T-helper 1 cell treated with Interleukin-12 subunit alpha and Interleukin-12 subunit beta and Interleukin-4 antibody, amounts not matched to agents 30 ng/mL and 1 ng/mL, for 36 hours (primary cell): Measurements from ENCODE around the gene CDK6. TPM values are rescaled to one million over a fixed set of nuclear protein-coding genes. Genes with fewer than 3 reads are reported as not detected.

ENCODE experiments used
- intact Hi-C: fragments of 100-400 bp; cut with micrococcal nuclease; formaldehyde crosslinking; loops from one replicate; pipeline ENCODE4 v1.15.1; 2024
- total RNA-seq: library from RNA; stranded (reverse); gene quantifications from 2 replicates; pipeline ENCODE4 v1.2.3, GENCODE V29; 2022

Gene CDK6
- total RNA-seq, 1 donor from 2014 or later: 183 TPM

DNA sequence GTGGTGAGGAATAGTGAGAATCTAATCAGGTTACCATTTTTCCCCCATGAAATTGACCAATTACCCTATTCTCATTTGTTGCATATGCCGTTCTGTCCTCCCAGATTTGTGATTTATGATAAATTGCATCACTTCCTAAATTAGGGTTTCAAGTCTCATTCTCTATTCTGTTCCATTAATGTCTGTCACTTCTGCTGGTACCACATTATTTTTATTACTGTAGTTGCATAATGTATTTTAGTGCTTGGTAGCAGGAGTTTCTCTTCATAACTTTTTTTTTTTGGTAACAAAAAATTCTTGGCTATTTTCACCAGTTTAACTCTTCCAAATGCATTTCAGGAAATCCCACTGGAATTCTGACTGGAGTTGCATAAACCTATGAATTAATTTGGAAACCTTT, 202.2 kb downstream of the CDK6 start:
- intact Hi-C loops: loop anchor here (2.0 kb wide), 1 partner anchor 15 kb away; no protein-coding TSS in a partner anchor

DNA sequence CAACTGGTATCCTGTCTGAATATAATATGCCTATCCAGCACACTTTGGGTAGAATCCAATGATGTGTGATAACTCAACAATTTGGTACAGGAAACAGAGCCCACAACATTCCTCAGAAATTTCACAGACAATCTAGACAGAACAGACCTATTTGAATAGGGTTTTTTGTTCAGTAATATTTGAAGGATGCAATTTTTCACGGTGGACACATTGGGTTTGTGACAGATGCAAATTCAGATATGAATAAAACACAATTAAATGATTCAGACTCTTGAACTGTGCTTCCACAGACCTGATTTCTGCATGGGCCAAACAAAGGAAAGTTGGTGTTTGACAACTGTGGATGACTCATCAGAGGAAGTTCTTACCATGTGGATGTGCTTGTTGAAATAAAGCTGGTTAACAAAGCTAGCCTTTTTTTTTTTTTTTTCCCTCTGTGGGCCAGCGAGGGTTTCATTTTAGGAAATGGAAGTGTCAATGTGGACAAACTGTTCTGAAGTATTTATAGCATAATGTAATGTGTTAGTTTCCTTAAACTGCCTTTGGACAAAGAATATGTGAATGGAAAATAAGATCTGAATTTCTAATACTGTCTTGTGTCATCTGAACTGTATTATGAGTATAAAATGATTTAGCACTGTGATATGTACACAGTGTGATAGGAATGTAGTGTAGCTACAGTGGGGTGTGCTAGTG, 203.0 kb downstream of the CDK6 start:
- intact Hi-C loops: loop anchor here (1.0 kb wide), 5 partner anchors 8 to 52 kb away; no protein-coding TSS in a partner anchor

DNA sequence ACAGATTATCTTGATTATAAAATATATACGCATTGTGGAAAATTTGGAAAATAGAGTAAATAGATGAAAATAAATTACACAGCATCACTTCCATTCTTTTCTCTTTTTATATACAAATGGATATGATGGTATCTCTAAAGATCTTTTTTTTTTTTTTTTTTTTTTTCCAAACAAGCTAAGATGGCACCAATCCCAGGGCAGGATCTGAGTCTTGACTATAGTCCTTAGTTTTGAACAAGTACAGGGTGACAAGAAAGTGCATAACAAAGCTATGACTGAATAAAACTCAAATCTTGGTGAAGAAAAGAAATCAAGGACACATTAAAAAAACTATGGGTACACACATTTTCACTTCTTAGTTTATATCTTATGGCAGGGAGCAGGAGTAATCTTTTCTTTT, 203.6 kb downstream of the CDK6 start:
- intact Hi-C loops: loop anchor here (1.0 kb wide), 5 partner anchors 7 to 53 kb away; no protein-coding TSS in a partner anchor

DNA sequence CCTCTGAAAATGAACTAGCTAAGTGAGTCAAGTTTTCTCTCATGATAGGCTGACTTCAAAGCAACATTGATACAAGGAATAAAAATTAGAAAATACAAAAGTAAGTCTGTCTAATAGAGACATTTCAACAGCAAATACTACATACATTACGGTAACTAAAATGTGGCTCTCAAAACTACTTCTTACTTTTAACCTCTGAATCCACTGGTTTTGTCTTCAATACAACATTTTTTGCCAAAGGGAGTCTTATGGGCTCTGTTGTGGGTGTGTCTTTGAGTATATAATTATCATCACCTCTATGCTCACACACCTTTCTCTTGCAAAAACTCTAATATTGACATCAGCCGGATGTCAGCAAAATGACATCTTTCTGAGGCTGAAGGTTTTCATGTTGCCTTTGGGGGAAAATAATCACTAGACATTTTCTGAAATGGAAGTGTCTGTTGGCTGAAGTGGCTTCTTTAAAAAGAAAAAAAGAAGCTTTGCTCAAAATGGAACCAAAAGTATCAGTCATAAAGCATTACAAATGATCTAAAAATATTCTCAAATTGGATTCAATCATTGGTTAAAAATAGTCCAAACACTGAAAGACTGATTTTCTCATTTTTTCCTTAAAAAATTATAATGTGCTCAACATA, 204.4 kb downstream of the CDK6 start:
- intact Hi-C loops: loop anchor here (2.0 kb wide), 1 partner anchor 103 kb away; the partner anchor contains the start of genes PEX1 and RBM48

DNA sequence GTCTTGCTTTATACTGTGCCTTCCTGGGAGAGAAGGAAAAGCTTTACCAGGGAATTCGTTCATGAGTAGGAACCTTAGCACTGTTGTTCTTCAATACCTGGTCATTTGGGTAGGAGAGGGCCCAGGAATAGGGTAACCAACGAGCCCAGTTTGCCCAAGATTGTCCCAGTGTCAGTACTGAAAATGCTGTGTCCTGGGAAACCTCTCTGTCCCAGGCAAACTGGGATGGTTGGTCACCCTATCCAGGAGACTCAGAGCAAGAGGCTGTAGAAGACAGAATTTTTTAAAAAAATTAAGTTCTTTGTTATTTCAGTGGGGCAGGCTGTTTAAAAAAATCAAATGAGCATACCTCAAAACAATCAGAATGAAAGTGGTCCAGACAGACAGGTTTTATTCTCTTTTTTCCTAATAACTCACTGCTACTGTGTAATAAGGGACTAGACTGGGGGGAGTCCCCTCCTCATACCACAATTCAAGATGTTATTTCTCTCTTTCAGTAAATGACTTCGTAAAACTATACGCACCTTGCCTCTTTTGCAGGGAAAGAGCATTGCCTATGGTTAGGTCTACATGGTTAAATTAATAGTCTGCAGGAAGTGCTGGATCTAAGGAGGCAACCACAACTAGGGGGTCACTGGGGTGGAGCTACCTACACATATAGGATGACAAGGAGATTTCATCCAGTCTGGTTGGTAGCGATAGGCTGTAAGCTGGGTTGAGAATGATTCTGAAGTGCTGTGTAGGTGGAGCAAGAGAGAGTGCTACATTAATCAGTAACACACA, 205.1 kb downstream of the CDK6 start:
- intact Hi-C loops: loop anchor here (2.0 kb wide), 1 partner anchor 102 kb away; the partner anchor contains the start of genes PEX1 and RBM48

DNA sequence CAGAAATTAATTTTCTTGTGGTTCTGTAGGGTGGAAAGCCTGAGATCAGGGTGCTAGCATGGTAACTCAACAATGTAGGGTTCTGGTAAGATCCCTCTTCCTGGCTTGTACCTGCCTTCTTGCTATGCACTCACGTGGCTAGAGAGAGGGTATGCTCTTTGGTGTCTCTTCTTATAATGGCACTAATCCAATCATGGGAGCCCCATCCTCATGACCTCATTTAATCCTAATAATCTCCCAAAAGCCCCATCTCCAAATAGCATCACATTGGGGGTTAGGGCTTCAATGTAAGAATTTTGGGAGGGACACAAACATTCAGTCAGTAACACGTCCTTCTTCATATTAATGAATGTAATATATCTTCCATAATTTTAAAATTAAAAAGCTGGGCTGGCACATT, 206.6 kb downstream of the CDK6 start:
- intact Hi-C loops: loop anchor here (2.0 kb wide), 1 partner anchor 101 kb away; the partner anchor contains the start of genes PEX1 and RBM48

DNA sequence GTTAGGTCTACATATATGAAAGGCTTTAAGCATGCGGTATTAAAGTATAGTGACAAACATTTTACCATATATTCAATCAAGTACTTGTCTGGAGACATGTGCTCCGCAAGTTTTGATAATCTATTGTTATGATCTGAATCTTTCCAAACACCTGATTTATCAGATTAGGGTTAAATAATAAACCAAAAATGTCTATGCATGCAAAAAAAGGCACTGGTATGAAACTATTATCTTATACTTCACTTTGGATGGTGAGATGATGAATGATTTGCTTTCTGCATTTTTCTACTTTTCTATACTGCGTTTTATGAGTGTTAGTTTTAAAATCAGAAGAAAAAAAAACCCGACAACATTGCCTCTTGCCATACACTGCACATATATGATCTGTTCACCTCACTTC, 208.4 kb downstream of the CDK6 start:
- intact Hi-C loops: no loop called here

DNA sequence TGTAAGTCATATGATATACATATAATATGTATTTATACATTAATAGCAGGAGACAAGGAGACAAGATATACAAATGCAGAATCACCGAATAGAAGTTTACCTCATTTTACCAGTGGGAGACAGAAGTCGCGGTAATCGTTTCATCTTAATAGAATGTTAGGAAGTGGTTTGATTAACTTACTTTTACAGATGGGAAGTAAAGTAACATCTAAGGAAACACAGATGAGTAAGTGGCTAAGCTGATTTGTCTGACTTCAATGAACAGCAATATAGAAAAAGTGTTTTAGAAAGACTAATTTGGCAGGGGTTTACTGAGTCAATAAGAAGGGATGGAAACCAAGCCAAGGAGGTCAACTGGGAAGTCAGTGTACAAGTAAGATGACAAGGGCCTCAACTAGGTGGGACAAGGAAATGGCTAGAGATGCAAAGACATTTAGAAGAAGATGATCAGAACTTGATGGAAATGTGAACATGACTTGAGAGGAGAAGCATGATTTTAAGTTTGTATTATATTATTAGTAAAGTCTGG, 210.0 kb downstream of the CDK6 start:
- intact Hi-C loops: no loop called here

DNA sequence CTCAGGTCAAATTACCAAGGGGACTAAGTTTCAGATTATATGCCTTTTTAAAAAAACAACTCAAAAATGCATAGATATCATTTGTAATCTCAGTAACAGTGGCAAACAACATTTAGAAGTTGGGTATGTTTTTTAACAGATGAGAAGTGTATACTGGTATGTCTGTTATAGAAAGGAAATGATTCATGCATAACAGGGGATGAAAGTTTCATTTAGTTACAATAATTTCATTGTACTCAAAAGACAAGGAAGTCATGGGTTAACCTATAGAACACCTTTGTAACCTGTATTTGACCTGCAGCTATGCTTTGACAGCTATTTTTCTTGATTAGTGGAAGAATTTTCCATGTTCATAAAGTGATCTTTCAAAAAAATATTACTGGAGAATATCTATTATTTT, 210.8 kb downstream of the CDK6 start:
- intact Hi-C loops: loop anchor here (1.0 kb wide), 2 partner anchors 8 to 60 kb away; no protein-coding TSS in a partner anchor

DNA sequence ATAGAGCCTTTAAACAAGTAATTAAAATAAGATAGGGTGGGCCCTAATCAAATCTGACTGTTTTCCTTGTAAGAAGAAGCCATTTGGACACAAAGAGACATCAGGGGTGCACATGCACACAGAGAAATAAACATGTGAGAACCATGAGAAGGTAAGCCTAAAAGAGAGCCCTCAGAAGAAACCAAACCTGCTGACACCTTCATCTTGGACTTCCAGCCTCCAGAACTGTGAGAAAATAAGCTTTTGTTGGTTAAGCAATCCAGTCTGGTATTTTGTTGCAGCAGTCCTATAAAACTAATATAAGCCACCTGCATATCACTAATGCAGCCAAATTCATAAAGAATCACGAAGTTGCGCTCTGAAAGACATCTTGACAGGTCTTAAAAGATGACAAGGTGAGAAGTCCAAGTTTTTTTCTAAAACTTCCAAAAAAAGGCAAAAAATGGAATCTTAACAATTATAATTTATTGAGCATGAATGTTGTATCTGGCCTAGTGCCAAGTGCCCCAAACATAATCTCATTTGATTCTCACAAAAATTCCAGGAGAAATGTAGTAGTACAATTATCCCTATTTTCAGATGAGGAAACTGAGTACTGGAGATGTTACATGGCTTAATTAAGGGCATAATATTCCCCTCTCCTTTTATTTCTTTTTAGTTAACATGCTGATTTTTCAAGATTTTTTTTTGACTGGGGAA, 211.9 kb downstream of the CDK6 start:
- intact Hi-C loops: loop anchor here (5.0 kb wide), 2 partner anchors 493 to 523 kb away; partner anchors contain the start of genes SAMD9 and SAMD9L

DNA sequence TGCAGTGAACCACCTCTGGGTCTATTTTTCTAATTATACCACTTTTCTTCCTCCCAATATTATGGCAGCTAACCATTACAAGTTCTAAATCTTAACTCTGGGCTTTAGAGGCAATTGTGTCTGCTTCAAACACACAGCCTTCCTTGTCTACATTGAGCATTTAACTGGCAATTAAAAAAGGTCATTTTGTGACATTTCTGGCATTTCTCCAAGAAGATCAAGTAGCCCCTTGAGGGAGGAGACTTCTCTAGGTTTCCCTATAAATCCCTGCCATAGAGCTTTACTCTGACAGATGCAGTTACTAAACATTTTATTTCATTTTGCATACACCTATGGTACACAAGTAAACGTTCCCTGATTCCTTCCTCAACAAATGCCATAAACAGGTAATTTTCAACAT, 212.8 kb downstream of the CDK6 start:
- intact Hi-C loops: loop anchor here (5.0 kb wide), 2 partner anchors 494 to 524 kb away; partner anchors contain the start of genes SAMD9 and SAMD9L

DNA sequence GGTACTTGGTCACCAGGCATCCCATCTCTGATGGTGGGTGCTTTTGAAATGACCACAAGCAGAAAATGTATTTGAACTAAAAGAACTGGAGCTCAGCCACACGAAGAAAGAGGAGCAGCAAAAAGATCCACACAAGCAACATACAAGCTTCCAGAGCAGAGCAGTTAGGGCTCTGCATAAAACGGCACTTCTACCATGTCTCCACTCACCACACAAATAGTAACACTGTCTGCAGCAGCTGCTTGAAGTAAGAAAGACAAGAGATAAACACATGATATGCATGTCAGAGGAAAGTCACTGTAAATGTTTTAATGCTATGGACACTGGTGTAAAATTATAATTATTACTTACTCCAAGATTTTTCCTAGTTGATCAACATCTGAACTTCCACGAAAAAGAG, 213.7 kb downstream of the CDK6 start:
- intact Hi-C loops: loop anchor here (5.0 kb wide), 2 partner anchors 495 to 525 kb away; partner anchors contain the start of genes SAMD9 and SAMD9L

DNA sequence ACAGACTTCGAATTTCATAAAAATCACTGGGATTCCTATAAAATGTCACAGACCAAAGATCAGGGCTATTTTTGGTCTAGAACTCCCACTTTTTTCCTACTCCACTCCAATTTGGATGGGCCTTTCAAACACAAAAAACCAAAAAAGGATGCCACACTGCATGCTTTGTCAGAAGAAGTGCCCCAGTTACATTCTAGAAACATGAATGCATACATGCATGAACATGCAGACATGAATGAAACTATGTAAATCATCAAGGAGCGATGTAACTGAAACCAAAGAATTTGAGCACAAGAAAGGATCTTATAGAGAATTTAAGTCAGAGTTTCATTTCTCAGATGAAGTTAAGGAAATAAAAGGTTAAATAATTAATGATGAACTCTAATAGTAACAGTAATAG, 214.3 kb downstream of the CDK6 start:
- intact Hi-C loops: loop anchor here (5.0 kb wide), 2 partner anchors 495 to 525 kb away; partner anchors contain the start of genes SAMD9 and SAMD9L

DNA sequence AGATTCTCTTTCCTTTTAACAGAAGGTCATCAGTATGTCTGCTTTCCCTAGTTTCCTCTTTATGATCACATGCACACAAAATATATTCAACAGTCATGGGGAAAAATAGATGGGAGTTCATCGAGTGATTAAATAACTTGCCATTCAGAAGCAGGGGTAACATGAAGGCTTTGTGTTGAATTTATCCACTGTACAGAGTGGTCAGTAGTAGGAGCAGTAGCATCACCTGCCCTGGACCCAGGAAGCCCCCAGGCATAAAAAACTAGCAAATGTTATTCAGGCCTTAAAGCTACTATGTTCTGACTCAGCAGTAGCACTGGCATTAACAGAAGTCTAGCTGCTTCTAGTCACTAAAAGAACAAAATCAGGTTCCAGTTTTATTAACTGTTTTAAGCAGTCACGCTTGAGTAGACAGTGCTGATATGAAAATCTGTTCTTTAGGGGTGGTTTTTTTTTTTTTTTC, 214.8 kb downstream of the CDK6 start:
- intact Hi-C loops: loop anchor here (1.0 to 5.0 kb wide), 15 partner anchors 12 to 611 kb away; partner anchors contain the start of genes SAMD9, SAMD9L and VPS50

DNA sequence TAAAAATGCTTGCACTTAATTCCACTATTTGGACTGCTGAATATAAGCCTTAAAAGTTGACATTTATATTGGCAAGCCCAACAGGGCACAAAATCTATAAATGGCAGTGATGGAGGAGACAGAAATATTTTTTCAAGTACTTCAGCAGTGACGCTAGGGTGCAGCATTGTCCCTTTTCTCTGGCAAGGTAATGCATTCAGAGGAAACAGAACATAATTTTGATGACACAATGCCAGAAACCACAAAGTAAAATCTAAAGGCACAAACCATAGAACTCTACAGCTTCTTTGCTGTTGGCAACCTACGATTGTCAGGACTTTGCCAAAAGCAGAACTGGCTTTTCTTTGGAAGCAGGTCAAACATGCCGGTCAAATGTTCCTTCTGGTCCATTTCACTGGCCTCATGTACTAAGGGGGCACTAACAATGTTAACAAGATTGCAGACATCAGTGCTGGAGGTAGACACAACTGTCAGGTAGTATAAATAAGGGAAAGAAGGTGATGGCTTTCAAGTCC, 215.3 kb downstream of the CDK6 start:
- intact Hi-C loops: loop anchor here (1.0 to 5.0 kb wide), 15 partner anchors 12 to 611 kb away; partner anchors contain the start of genes SAMD9, SAMD9L and VPS50

DNA sequence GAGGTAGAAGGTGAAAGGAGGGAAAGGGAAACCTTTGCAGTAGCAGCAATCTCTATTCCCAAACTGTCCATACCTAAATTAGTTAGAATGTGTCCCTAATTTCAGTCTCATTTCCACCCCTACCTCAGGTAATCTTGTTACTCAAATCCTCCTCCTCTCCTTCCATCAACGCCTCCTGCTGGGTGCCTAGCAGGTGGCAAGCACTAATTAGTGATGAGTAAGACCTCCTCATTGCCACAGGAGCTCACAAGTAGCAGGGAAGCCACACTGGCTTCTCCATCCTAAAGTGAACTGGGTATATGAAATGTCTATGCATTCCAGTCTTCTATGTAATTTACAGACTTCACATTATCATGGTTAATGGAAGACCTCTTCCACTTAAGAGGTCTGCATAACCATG, 220.5 kb downstream of the CDK6 start:
- intact Hi-C loops: no loop called here

DNA sequence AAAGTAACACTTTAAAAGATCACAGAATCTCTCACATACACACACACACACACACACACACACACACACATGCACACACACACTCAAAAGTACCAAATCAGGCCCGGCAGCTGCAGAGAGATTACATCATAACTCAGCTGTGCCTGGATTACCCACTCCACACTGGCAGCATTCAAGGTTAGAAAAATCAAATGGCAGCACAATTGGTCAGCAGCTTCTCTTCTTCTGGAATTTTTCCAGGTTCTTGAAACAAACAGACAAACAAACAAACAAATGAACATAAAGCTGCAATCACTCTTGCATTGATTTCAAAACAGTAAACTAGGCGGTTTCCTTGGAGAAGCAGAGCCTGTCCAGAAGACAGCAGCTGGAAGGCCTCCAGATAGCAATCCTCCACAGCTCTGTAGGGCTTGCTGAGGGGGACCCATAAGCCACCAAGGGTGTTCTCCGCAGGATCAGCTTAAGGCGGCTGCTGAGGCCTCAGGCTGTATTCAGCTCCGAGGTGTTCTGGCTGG, 221.7 kb downstream of the CDK6 start:
- intact Hi-C loops: no loop called here

DNA sequence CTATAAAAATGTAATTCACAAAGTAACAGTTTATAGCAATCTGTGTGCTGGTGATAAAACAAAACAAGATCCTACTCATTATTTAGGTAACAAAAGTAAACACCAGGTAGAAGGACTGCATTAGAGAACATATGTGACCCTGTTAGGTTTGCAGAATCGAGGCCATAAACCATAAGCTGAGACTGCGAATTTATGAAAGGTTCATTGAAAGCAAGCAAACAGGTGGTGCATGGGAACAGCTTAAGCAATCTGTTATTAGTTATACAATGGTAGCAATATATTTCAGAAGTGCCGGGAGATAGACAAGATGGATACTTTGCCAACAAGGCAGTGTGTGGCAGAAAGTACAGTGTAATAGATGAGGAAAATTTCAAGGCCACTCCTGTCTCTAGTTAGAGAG, 222.7 kb downstream of the CDK6 start:
- intact Hi-C loops: no loop called here

DNA sequence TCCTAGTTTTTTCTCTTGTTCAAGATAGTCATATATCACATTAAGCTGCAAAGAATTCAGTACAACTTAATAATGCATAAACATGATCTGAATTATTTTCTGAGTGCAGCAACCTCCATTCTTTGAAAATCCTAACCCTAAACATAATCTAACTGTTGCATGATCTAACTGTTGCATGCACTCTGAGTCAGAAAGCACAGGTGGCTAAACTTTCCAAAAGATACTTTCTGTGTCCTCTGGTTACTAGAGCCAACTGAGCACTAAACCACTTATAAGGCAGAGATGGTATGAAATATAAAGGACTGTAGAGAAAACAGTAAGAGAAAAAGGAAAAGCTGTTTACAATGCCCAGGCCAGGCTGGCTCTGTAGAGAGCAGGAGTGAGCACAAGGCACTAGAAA, 223.2 kb downstream of the CDK6 start:
- intact Hi-C loops: no loop called here

DNA sequence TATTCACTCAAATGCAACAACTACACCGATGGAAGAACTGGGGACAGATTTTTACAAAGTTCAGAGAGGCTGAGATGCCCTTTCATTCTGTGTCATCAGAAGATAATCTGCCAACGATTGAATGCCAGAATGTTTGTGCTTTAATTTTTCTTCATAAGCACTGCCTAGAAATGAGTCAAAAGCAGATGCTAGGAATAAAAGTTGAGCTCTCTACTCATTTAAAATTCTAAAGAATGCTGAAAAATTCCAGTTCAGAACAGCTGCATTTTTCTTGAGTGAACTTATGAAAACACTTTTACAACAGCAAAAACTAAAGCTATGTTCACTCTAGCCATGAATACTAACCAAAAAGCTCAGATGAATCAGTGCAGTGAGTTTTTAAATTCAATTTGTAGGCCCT, 223.9 kb downstream of the CDK6 start:
- intact Hi-C loops: no loop called here
